ENCODE data around the gene ZNF385D.

ZNF385D gene

GRCh38 chr3:21417991-21418390 is 333.0 kb downstream of the ZNF385D start:
- Histone ChIP-seq H3K27ac (ENCODE audit: low read depth, low read length) (no peak overlapping the region), H3K4me3 (ENCODE audit: low read depth, low read length) (no peak overlapping the region), H3K9me3 (ENCODE audit: control insufficient read depth, insufficient read depth, low read length) (no peaks in the 10 kb centered on the region), H3K27me3 (ENCODE audit: control insufficient read depth, insufficient read depth, low read length) (no peaks in the 10 kb centered on the region), H3K4me1 (ENCODE audit: control insufficient read depth, insufficient read depth, low read length) (peaks cover under 1% of the 10 kb centered on the region; the same call in 1 of the 2 replicates), H3K36me3 (ENCODE audit: control insufficient read depth, insufficient read depth, low read length) (no peaks in the 10 kb centered on the region), H3K9ac (ENCODE audit: low read depth, low read length) (no peak overlapping the region)

GRCh38 chr3:21414506-21414905 is 336.5 kb downstream of the ZNF385D start:
- Histone ChIP-seq H3K9ac (ENCODE audit: low read depth, low read length) (no peak overlapping the region), H3K36me3 (ENCODE audit: control insufficient read depth, insufficient read depth, low read length) (no peaks in the 10 kb centered on the region)

GRCh38 chr3:21411058-21411457 is 340.0 kb downstream of the ZNF385D start:
- Histone ChIP-seq H3K36me3 (ENCODE audit: control insufficient read depth, insufficient read depth, low read length) (no peaks in the 10 kb centered on the region), H3K9ac (ENCODE audit: low read depth, low read length) (no peak overlapping the region), H3K4me1 (ENCODE audit: control insufficient read depth, insufficient read depth, low read length) (no peaks in the 10 kb centered on the region), H3K27me3 (ENCODE audit: control insufficient read depth, insufficient read depth, low read length) (no peaks in the 10 kb centered on the region), H3K27ac (ENCODE audit: low read depth, low read length) (no peak overlapping the region), H3K9me3 (ENCODE audit: control insufficient read depth, insufficient read depth, low read length) (no peaks in the 10 kb centered on the region), H3K4me3 (ENCODE audit: low read depth, low read length) (no peak overlapping the region)

More at GRCh38 chr3:21414506-21414905, 336.5 kb downstream of the ZNF385D start:
- Histone ChIP-seq H3K27me3 (ENCODE audit: control insufficient read depth, insufficient read depth, low read length) (no peaks in the 10 kb centered on the region), H3K9me3 (ENCODE audit: control insufficient read depth, insufficient read depth, low read length) (no peaks in the 10 kb centered on the region), H3K4me3 (ENCODE audit: low read depth, low read length) (no peak overlapping the region), H3K27ac (ENCODE audit: low read depth, low read length) (no peak overlapping the region), H3K4me1 (ENCODE audit: control insufficient read depth, insufficient read depth, low read length) (no peaks in the 10 kb centered on the region)

- no peak overlapping the region for H3K9ac ChIP-seq (ENCODE audit: low read depth, low read length)
- no peak overlapping the region for H3K27ac ChIP-seq (ENCODE audit: low read depth, low read length)
- no peaks in the 10 kb centered on the region for H3K36me3 ChIP-seq (ENCODE audit: control insufficient read depth, insufficient read depth, low read length)
- H3K4me1 ChIP-seq (ENCODE audit: control insufficient read depth, insufficient read depth, low read length), result no peaks in the 10 kb centered on the region
- H3K4me3 ChIP-seq (ENCODE audit: low read depth, low read length), result no peak overlapping the region
- H3K9me3 ChIP-seq (ENCODE audit: control insufficient read depth, insufficient read depth, low read length), result no peaks in the 10 kb centered on the region
- H3K27me3 ChIP-seq (ENCODE audit: control insufficient read depth, insufficient read depth, low read length), result no peaks in the 10 kb centered on the region
These were observed 341.6 kb downstream of the ZNF385D start for GRCh38 chr3:21409401-21409800.

- Histone ChIP-seq H3K4me1 (ENCODE audit: control insufficient read depth, insufficient read depth, low read length) (no peaks in the 10 kb centered on the region), H3K9me3 (ENCODE audit: control insufficient read depth, insufficient read depth, low read length) (no peaks in the 10 kb centered on the region), H3K27ac (ENCODE audit: low read depth, low read length) (no peak overlapping the region), H3K27me3 (ENCODE audit: control insufficient read depth, insufficient read depth, low read length) (no peaks in the 10 kb centered on the region), H3K9ac (ENCODE audit: low read depth, low read length) (no peak overlapping the region), H3K36me3 (ENCODE audit: control insufficient read depth, insufficient read depth, low read length) (no peaks in the 10 kb centered on the region), H3K4me3 (ENCODE audit: low read depth, low read length) (no peak overlapping the region)
These were observed 343.3 kb downstream of the ZNF385D start for GRCh38 chr3:21407743-21408142.

GRCh38 chr3:21405671-21406667 is 345.0 kb downstream of the ZNF385D start:
- Histone ChIP-seq H3K9ac (ENCODE audit: low read depth, low read length) (no peak overlapping the region), H3K36me3 (ENCODE audit: control insufficient read depth, insufficient read depth, low read length) (no peaks in the 10 kb centered on the region), H3K27me3 (ENCODE audit: control insufficient read depth, insufficient read depth, low read length) (no peaks in the 10 kb centered on the region), H3K9me3 (ENCODE audit: control insufficient read depth, insufficient read depth, low read length) (no peaks in the 10 kb centered on the region), H3K4me3 (ENCODE audit: low read depth, low read length) (no peak overlapping the region), H3K4me1 (ENCODE audit: control insufficient read depth, insufficient read depth, low read length) (no peaks in the 10 kb centered on the region), H3K27ac (ENCODE audit: low read depth, low read length) (no peak overlapping the region)

- Histone ChIP-seq H3K9me3 (ENCODE audit: control insufficient read depth, insufficient read depth, low read length) (no peaks in the 10 kb centered on the region), H3K27me3 (ENCODE audit: control insufficient read depth, insufficient read depth, low read length) (no peaks in the 10 kb centered on the region), H3K36me3 (ENCODE audit: control insufficient read depth, insufficient read depth, low read length) (no peaks in the 10 kb centered on the region), H3K27ac (ENCODE audit: low read depth, low read length) (no peak overlapping the region), H3K4me3 (ENCODE audit: low read depth, low read length) (no peak overlapping the region), H3K9ac (ENCODE audit: low read depth, low read length) (no peak overlapping the region), H3K4me1 (ENCODE audit: control insufficient read depth, insufficient read depth, low read length) (no peaks in the 10 kb centered on the region)
These were observed 352.5 kb downstream of the ZNF385D start for GRCh38 chr3:21398461-21398860.

GRCh38 chr3:21393683-21394311 is 357.2 kb downstream of the ZNF385D start:
- H3K27ac ChIP-seq (ENCODE audit: low read depth, low read length), result no peak overlapping the region
- no peaks in the 10 kb centered on the region for H3K9me3 ChIP-seq (ENCODE audit: control insufficient read depth, insufficient read depth, low read length)
- no peak overlapping the region for H3K9ac ChIP-seq (ENCODE audit: low read depth, low read length)
- H3K27me3 ChIP-seq (ENCODE audit: control insufficient read depth, insufficient read depth, low read length), result no peaks in the 10 kb centered on the region
- H3K4me3 ChIP-seq (ENCODE audit: low read depth, low read length), result no peak overlapping the region
- no peaks in the 10 kb centered on the region for H3K4me1 ChIP-seq (ENCODE audit: control insufficient read depth, insufficient read depth, low read length)
- no peaks in the 10 kb centered on the region for H3K36me3 ChIP-seq (ENCODE audit: control insufficient read depth, insufficient read depth, low read length)

- no peak overlapping the region for H3K4me3 ChIP-seq (ENCODE audit: low read depth, low read length)
- no peaks in the 10 kb centered on the region for H3K4me1 ChIP-seq (ENCODE audit: control insufficient read depth, insufficient read depth, low read length)
- H3K9me3 ChIP-seq (ENCODE audit: control insufficient read depth, insufficient read depth, low read length), result no peaks in the 10 kb centered on the region
These were observed 358.5 kb downstream of the ZNF385D start for GRCh38 chr3:21392526-21392925.

GRCh38 chr3:21390856-21391255 is 360.2 kb downstream of the ZNF385D start:
- no peak overlapping the region for H3K9ac ChIP-seq (ENCODE audit: low read depth, low read length)
- no peaks in the 10 kb centered on the region for H3K4me1 ChIP-seq (ENCODE audit: control insufficient read depth, insufficient read depth, low read length)
- no peaks in the 10 kb centered on the region for H3K36me3 ChIP-seq (ENCODE audit: control insufficient read depth, insufficient read depth, low read length)
- H3K4me3 ChIP-seq (ENCODE audit: low read depth, low read length), result no peak overlapping the region
- no peak overlapping the region for H3K27ac ChIP-seq (ENCODE audit: low read depth, low read length)
- H3K27me3 ChIP-seq (ENCODE audit: control insufficient read depth, insufficient read depth, low read length), result no peaks in the 10 kb centered on the region
- peaks cover 3% of the 10 kb centered on the region; the same call in 1 of the 2 replicates for H3K9me3 ChIP-seq (ENCODE audit: control insufficient read depth, insufficient read depth, low read length)

More at GRCh38 chr3:21392526-21392925, 358.5 kb downstream of the ZNF385D start:
- H3K36me3 ChIP-seq (ENCODE audit: control insufficient read depth, insufficient read depth, low read length), result no peaks in the 10 kb centered on the region
- H3K27ac ChIP-seq (ENCODE audit: low read depth, low read length), result no peak overlapping the region
- no peaks in the 10 kb centered on the region for H3K27me3 ChIP-seq (ENCODE audit: control insufficient read depth, insufficient read depth, low read length)
- H3K9ac ChIP-seq (ENCODE audit: low read depth, low read length), result no peak overlapping the region

- no peak overlapping the region for H3K4me3 ChIP-seq (ENCODE audit: low read depth, low read length)
- H3K9me3 ChIP-seq (ENCODE audit: control insufficient read depth, insufficient read depth, low read length), result peaks cover 5% of the 10 kb centered on the region; the same call in 1 of the 2 replicates
- no peak overlapping the region for H3K27ac ChIP-seq (ENCODE audit: low read depth, low read length)
- H3K27me3 ChIP-seq (ENCODE audit: control insufficient read depth, insufficient read depth, low read length), result no peaks in the 10 kb centered on the region
- no peaks in the 10 kb centered on the region for H3K4me1 ChIP-seq (ENCODE audit: control insufficient read depth, insufficient read depth, low read length)
- H3K9ac ChIP-seq (ENCODE audit: low read depth, low read length), result no peak overlapping the region
- H3K36me3 ChIP-seq (ENCODE audit: control insufficient read depth, insufficient read depth, low read length), result no peaks in the 10 kb centered on the region
These were observed 360.9 kb downstream of the ZNF385D start for GRCh38 chr3:21390136-21390535.
